DMS153 (cell line): ENCODE results near the gene ZSWIM3.
"Not testable (repeated sequence)": the region's sequence is repeated elsewhere in the genome, so short reads cannot be mapped to it uniquely, and the experiment has no call there.

Source experiments
- DNase-seq: peaks from one replicate; lab custom pipeline; 2025; lab: John Stamatoyannopoulos, UW

Gene ZSWIM3

DNA sequence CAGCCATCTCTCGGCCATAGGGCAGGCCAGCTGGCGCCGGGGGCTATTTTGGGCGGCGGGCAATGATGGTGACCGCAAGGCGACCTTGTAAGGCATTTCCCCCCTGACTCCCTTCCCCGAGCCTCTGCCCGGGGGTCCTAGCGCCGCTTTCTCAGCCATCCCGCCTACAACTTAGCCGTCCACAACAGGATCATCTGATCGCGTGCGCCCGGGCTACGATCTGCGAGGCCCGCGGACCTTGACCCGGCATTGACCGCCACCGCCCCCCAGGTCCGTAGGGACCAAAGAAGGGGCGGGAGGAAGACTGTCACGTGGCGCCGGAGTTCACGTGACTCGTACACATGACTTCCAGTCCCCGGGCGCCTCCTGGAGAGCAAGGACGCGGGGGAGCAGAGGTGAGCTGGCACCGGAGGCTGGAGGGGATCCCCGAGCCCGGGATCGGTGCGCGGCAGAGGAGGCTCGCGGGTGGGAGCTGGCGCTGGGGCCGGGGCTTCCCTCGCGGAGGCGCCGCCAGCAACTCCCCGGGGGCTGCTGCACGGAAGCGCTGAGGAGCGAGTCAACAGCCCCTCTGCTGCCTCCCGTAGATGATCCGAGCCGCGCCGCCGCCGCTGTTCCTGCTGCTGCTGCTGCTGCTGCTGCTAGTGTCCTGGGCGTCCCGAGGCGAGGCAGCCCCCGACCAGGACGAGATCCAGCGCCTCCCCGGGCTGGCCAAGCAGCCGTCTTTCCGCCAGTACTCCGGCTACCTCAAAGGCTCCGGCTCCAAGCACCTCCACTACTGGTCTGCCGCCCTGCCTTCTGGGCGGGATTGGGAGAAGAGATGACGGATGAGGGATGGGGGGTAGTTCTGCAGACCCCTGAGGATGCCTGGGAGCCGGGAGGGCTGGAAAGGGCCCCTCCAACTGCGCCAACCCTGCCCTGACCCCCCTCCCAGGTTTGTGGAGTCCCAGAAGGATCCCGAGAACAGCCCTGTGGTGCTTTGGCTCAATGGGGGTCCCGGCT, 33.9 kb downstream of the ZSWIM3 start, which contains the start of the genes CTSA and NEURL2:
CTSA (plus strand) TSS at position 351 of the 999 bp plus-strand sequence; CDS start at position 585, 234 bp downstream.
NEURL2 (minus strand) TSS at position 224 of the 999 bp plus-strand sequence; CDS start at position 7, 217 bp downstream.
- DNase-seq = peak; percentile 53

GRCh38 chr20:45892049-45892825, 34.8 kb downstream of the ZSWIM3 start:
- no peak for DNase-seq

DNA sequence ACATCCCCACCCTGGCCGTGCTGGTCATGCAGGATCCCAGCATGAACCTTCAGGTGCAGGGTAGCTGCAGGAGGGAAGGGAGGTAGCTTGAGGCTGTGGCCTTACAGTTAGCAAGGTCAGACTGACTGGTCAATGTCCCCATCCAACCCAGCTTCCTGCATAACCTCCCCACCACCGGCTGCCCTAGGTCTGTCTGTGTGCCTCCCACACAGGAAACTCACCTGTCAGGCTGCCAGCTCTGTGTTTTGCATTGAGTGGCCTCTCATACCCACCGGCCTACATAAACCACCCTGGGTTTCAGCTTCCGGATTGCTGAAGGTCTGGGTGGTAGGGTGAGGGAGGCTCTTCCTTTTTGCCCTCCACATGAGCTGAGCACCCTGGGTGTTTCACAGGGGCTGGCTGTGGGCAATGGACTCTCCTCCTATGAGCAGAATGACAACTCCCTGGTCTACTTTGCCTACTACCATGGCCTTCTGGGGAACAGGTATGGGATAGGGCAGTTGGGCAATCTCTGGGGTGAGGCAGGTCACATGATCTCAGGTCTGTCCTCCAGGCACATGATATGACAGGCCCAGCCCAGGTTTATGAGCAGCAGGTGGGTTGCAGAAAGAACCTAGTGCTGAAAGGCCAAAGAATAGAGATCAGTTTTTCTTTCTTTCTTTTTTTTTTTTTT, 35.5 kb downstream of the ZSWIM3 start:
- no peak for DNase-seq

DNA sequence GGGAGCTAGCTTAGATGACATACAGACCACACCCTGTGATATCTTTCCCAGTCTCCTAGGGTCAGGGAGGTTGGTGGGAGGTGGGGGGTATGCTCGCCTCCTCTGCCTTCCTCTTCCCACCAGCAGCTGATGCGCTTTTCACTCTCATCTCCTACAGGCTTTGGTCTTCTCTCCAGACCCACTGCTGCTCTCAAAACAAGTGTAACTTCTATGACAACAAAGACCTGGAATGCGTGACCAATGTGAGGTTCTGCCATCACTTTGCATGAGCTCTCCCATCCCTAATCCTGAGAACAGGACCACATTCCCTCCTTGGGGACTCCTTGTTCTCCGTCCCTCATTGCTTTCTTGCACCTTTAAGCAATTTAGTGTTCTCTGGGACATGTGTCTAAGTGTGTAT, 36.4 kb downstream of the ZSWIM3 start:
- DNase-seq = no peak

GRCh38 chr20:45894797-45895196, 37.4 kb downstream of the ZSWIM3 start:
- no peak for DNase-seq

- no peak for DNase-seq
These were observed 39.3 kb downstream of the ZSWIM3 start for GRCh38 chr20:45896641-45897161.

GRCh38 chr20:45897289-45897688, 39.9 kb downstream of the ZSWIM3 start:
- DNase-seq = no peak

- DNase-seq = no peak
These were observed 40.3 kb downstream of the ZSWIM3 start for GRCh38 chr20:45897692-45898091.

DNA sequence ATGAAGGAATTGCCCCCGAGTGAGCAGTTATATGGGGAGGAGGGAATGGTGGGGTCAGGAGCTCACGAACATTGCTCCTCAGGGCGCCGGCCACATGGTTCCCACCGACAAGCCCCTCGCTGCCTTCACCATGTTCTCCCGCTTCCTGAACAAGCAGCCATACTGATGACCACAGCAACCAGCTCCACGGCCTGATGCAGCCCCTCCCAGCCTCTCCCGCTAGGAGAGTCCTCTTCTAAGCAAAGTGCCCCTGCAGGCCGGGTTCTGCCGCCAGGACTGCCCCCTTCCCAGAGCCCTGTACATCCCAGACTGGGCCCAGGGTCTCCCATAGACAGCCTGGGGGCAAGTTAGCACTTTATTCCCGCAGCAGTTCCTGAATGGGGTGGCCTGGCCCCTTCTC, 40.9 kb downstream of the ZSWIM3 start:
- no peak for DNase-seq

DNA sequence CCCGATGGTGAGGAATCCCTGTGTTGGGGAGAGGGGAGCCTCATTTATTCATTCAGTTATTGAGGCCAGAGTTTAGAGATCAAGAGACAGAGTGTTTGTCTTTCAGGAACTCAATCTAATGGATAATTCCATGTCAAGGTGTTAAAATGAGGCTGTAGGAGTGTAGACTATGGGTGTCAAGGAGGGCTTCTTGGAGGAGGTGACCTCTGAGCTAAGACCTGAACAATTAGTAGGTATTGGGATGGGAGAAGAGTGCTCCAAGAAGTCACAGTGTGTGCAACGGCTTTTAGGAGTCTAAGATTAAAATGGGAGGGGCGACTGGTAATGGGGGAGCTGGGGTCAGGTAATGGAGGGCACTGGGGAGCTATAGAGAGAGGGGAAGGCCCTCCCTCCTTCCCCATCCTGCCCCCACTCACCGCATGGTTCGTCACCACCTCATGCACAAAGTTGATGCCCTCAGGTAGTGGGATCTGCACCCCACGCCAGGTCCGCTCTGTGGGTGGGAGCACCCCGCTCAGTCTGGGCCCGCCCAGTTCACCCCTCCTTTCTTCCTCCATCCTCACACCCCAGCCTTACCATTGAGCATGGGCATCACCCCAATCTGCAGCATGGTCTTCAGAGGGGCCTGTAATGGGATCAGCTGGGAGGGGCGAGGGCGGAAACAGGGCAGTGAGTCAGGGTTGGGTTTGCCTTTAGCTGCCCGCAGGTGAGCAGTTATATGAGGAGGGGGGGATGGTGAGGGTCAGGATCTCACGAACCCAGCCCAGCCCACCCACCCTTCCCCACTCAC, 41.8 kb downstream of the ZSWIM3 start:
- DNase-seq = no peak

GRCh38 chr20:45901332-45901731, 43.9 kb downstream of the ZSWIM3 start:
- DNase-seq = not testable (repeated sequence)

GRCh38 chr20:45902199-45902701, 44.8 kb downstream of the ZSWIM3 start:
- DNase-seq = no peak

DNA sequence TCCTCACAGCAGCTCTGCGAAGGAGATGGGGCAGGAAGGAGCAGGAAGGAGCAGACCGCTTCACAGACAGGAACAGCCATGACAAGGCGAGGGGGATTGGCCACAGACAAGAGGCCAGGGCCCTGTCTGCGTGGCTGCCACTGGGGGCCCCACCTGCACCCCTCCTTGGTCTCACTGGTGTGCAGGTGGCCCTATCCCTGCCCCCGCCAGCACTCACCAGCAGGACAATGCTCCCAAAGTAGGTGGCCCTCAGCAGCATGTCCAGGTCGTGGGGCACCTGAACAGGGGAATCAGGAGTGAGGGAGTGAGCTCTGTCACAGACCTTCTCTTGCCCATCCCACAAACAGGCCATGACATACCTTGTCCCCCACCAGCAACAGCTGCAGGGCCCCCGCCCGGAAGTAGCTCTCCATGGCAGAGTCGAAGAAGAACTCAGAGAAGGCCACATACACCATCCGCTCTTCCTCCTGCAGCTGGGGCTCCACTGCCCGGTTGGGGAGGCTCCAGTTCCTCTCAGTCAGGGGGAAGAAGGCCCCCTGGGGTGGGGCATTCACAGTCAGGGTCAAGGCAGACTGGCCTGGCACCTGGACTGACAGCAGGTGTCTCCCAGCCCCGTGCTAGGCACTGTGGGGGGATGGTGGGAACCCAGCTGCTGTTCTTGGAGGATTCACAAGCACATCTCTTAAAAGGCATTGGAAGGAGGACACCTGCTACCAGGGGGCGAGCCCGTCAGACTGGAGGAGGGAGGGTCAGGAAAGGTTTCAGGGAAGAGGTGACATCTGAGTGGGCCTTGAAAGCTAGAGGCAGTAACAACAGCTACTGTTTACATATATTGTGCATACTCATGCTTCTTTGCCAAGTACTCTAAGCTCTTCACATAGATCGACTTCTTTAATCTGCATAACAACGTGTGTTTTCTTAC, 47.4 kb downstream of the ZSWIM3 start:
- no peak for DNase-seq

- no peak for DNase-seq
These were observed 48.2 kb downstream of the ZSWIM3 start for GRCh38 chr20:45905505-45906079.

DNA sequence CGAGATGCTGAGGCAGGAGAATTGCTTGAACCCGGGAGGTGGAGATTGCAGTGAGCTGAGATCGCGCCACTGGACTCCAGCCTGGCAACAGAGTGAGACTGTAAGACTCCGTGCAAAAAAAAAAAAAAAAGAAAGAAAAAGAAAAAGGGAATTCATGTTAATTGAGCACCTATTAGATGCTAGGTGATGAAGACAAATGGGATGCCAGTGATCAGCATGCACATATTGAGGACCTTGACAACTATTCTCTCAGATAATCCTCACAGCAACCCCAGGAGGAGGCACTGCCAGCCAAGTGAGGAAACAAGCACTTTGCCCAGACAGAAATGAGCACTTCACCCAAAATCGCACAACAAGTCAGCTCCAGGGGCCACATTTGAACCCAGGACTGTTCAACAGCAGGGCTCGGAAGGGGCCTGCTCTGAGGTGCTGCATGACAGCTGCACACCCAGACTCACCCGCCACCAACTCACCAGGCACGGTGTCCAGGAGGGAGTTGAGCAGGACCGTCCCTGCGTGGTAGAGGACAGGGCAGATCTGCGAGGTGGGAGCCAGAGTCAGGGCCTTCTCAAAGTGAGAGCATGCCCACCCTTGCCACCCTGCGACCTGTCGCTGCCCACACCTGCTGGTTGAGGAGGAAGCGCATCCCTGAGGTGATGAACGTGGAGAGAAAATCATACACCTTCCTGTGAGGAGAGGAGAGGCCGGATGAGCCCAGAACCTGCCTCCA, 50.0 kb downstream of the ZSWIM3 start:
- no peak for DNase-seq

DNA sequence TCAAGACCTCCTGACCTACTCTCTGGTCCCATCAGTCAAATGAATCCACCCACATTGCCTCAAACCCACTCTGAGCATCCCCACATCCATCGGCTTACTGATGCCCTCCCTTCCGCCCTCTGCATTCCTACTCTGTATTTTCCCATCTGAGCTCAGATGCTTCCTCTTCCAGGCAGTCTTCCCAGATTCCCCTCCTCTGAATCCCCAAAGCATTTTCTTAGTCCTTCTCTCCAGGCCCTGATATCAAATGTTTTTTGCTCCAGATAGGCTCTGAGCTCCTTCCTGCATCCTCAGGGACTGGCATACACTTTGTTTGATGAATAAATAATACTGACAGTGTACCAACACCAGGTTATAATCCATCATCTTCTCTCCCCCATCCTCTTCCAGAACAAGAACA, 50.7 kb downstream of the ZSWIM3 start:
- DNase-seq = no peak

GRCh38 chr20:45909336-45909808, 52.0 kb downstream of the ZSWIM3 start:
- no peak for DNase-seq
